ELF-1 (cell line): ENCODE measurements around the gene TMEM97.

Experiments used
- DNase-seq: peaks from one replicate; pipeline ENCODE4 v3.0.0-alpha.2; 2016; ENCODE audit warnings: low read depth, low spot score

Gene TMEM97

DNA sequence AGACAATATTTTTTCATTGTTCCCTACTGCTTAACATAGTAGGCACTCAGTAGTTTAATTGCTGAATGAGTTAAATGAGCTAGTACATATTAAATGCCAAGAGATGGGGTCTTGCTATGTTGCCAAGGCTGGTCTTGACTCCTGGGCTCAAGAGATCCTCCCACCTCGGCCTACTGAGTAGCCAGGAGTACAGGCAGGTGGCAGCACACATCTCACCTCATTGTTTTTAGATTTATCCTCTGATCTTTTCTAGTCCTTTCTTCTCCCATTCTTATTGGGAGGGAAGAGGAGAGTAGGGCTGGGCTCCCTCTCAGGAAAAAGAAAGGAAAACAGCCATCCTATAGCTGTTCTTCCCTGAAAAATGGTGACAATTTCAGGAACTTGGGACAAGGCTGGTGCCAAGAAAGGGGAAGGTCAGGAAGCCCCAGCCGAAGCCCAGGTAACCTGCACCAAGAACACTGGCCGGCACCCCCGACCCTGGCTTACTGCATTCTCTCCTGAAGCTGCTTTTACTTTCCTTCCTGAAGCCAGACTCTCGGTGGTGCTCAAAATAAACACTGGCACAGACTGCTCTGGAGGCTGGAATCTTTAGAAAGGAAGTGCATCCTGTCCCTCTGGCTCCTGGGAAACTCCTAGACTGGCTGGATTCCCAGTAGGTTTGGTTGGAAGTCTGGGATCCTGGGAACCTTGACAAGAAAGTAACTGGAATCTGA is 19.2 kb downstream of the TMEM97 start:
- peak; percentile 21 for DNase-seq

- peak; percentile 33 for DNase-seq
Measured at GRCh38 chr17:28338769-28339212, 19.8 kb downstream of the TMEM97 start.

DNA sequence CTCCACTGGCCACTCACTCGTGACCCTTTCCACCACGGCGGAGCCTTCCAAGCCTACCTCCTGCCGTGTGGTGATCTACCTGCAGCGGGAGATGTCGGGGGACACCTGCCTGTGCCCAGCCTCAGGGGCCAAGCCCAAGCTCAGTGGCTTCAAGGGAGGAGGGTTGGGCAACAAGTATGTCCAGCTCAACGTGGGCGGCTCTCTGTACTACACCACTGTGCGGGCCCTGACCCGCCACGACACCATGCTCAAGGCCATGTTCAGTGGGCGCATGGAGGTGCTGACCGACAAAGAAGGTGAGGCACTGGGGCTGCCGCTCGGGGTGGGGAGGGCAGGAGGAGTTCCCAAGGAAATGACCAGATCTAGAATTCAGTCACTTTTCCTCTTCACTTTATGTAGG is 20.4 kb downstream of the TMEM97 start:
- no peak for DNase-seq

GRCh38 chr17:28340374-28340773 is 21.4 kb downstream of the TMEM97 start:
- no peak for DNase-seq

DNA sequence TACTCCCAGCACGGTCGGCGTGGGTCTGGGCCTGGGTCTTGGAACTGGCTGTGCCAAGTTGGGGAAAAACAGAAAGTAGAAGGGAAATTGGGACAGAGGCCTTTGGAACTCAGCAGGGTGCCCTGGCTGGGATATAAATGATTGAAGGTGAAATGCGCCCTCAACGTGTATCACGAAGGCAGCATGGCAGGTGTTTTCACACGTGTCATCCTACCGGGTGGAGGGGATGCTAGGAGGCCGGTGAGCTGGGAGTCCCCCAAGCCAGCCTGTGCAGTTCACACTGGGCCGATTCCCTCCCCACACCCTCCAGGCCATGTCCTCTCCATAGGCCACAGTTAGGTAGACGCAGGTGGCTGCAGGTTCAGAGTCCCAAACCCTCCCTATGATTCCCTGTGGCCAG is 22.5 kb downstream of the TMEM97 start:
- no peak for DNase-seq

- DNase-seq: no peak
Measured at GRCh38 chr17:28342313-28342712, 23.3 kb downstream of the TMEM97 start.

DNA sequence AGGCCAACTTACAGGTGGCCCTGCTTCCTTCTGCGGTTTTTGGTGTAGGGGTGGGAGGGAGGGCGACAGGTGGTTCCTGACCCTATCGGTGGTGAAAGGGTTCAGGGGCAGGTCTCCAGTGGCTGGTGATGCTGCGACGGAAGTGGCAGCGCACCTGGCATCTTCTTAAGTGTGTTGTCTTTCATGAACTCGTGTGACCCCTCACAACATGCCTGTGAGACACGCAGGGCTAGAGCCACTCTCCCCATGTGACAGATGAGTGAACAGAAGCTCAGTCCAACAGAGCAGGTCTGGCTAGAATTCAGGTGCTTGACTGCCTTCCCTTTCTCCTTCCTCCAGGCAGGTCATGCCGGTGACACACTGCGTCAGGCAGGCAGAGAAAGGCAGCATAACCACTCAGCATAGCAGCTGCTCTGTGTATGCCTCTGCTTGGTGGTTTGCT is 24.5 kb downstream of the TMEM97 start:
- DNase-seq: no peak

DNA sequence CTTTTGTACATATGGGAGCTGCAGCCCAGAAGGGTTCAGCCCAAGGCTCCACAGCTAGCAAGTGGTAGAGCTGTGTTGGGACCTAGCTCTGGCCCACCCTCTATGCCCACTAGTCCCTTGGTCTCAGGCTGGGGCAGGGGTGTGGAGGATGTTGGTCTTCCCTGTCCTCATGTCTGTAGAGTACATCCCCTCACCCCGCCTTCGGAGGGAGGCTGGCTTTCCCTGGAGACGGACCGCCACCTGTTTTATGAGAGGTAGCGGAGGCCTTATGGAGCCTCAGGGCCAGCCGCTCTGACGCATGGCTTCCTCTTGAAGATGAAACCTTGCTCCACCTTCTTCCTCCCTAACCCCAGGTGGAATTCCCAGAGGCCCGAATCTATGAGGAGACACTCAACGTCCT is 25.0 kb downstream of the TMEM97 start:
- no peak for DNase-seq

GRCh38 chr17:28344435-28344901 is 25.5 kb downstream of the TMEM97 start:
- no peak for DNase-seq

- no peak for DNase-seq
Measured at GRCh38 chr17:28345419-28346198, 26.6 kb downstream of the TMEM97 start.

GRCh38 chr17:28346199-28346580 is 27.2 kb downstream of the TMEM97 start:
- DNase-seq: no peak

DNA sequence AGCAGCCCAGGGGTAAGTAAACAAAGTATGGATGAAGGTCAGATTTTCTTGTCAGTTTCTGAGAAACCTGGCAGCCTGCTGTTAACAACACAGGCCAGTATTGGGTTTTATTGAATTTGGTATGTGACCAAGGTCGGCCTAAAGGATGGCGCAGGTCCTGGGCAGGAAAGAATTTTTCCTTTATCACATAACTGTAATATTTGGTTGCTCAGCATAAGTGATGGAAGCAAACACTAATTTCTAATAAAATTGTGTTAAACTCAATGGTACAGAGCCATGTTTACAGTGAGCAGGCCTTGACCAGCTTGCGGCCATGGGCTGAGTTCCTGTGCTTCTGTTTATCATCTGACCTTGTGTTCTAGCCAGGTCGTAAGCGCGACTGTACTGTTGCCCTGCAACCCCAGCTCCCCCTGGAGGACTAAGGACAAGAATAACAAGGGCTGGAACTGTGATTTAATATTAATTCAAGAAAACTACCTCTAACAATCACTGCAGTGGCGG is 27.8 kb downstream of the TMEM97 start:
- peak; percentile 22 for DNase-seq

DNA sequence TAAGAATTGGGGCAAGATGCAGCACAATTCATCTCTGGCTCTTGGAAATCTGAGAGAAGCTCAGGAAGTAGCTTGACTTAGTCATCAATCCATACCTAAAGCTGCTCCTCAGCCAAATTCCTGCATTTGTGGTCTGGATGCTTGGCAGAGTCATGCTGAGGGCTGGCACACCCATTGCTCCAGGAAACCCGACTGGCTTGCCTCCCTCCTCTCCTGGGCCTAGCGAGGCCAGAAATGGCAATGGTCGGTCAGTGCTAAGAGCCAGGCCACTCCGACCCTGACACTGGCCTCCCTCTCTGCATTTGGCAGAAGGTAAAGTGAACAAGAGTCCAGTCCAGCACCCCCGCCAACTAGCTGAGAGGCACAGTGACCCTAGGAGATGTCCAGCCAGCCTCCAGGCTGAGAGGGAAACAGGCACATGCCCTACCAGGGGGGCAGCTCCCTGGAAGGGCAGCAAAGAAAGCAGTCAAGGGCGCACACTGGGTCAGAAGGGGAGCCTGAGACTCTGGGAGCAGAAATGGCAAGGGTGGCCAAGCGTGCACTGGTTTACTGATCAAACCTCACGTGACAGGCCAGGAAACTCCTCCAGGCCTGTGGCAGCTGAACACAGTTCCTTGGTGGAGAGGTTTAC is 28.4 kb downstream of the TMEM97 start:
- DNase-seq: no peak

GRCh38 chr17:28348979-28349378 is 30.0 kb downstream of the TMEM97 start:
- DNase-seq: no peak

- DNase-seq: no peak
Measured at GRCh38 chr17:28350271-28350670, 31.3 kb downstream of the TMEM97 start.

DNA sequence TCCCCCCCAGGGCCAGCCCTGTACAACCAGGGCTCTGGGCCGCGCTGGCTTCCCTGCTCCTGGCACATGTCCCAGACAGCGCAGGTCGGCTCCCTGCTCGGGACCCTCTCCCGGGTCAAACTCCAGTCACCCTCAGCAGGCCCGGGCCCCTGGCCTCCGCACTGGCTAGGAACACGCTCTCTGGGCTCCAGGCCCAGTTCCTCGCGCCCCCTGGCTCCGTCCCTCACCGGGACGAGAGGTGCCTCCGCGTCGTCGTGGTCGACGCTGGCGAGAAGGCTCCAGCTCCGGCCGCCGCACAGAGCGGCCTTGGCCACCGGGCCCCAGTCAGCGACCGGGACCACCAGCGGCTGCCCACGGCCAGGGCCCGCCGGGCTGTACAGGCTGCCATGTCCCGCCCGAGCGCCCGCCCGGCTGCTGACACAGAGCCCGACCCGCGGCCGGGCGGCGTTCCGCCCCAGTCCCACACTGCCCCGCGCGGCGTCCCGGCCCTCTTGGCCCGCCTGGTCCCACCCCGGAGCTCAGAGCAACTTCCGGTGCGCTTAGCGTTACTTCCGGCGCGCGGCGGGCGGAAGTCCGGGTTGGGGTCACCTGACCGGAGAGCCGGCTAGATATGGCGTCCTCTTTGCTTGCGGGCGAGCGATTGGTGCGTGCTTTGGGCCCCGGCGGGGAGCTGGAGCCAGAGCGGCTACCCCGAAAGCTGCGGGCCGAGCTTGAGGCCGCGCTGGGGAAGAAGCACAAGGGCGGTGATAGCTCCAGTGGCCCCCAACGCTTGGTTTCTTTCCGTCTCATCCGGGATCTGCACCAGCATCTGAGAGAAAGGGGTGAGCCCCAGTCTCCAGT is 38.3 kb downstream of the TMEM97 start, which contains the start of gene POLDIP2:
POLDIP2 (minus strand) TSS at position 467 of the 840 bp plus-strand sequence; CDS start at position 388, 79 bp downstream.
- DNase-seq: peak; percentile 95

GRCh38 chr17:28357901-28358197 is 38.8 kb downstream of the TMEM97 start:
- DNase-seq: no peak

GRCh38 chr17:28363186-28363585 is 44.2 kb downstream of the TMEM97 start:
- DNase-seq: no peak

GRCh38 chr17:28363776-28364650 is 45.0 kb downstream of the TMEM97 start:
- DNase-seq: no peak

GRCh38 chr17:28364665-28365363 is 45.8 kb downstream of the TMEM97 start, which contains the start of gene SEBOX:
SEBOX (minus strand) TSS chr17:28365199; CDS start chr17:28365151, 48 bp downstream.
- no peak for DNase-seq
